HG02852 (cell line): Measurements from ENCODE around the gene CAMK2A.

Experiments used
- ATAC-seq: cut with Tn5 transposase; IDR thresholded peaks from one replicate; pipeline ENCODE4 v1.9.1; 2021; ENCODE audit warnings: mild to moderate bottlenecking, moderate library complexity; ENCODE audit not compliant: unreplicated experiment

Gene CAMK2A

DNA sequence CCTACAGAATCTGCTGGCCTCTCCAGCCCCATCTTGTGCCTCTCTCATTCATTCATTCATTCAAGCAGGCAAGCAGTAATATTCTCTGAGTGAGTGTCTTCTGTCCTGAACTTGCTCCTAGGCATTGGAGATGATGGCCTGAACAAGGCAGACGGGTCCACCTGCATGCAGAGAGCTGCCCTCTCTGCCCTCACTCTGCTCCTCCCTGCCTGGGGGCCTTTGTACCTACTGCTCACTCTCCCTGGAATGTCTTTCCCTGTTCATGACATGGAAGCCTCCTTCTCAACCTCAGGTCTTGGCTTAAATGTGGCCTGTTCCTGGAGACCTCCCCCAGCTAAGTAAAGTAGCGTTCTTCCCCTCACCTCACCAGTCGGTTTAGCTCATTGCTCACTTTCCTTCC lies 116.4 kb downstream of the CAMK2A start:
- ATAC-seq: no peak

GRCh38 chr5:150172556-150172955 lies 117.0 kb downstream of the CAMK2A start:
- no peak for ATAC-seq

GRCh38 chr5:150172145-150172544 lies 117.4 kb downstream of the CAMK2A start:
- ATAC-seq: no peak
